ENCODE results near the gene RET. TPM values are rescaled to one million over a fixed set of nuclear protein-coding genes. Genes with fewer than 3 reads are reported as not detected.

The RET gene
- total RNA-seq, 1 experiment from 2014 or later, result 81.1 TPM

- TF ChIP-seq REST (IDR thresholded peaks at IDR 0.05; ENCODE audit: insufficient read depth in 1 of 2, low read depth in 2 of 2, low read length in 1 of 2) (no peak), TCF7L2 (IDR thresholded peaks at IDR 0.05; ENCODE audit: low read depth, low read length) (no peak), CTCF (IDR thresholded peaks at IDR 0.05) (no peak), POLR2AphosphoS5 (IDR thresholded peaks at IDR 0.05; ENCODE audit: low read depth, low read length) (no peak), SIN3A (IDR thresholded peaks at IDR 0.05; ENCODE audit: borderline replicate concordance, insufficient read depth, low read depth, low read length) (no peak)
- Histone ChIP-seq H3K4me3 (ENCODE audit: low read depth in 2 of 2, low read length in 2 of 2) (no peak overlapping the region), H3K27me3 (ENCODE audit: control insufficient read depth, insufficient read depth, low read length) (0 out of 2 replicates have a peak, but pooled peaks cover 3% of the 10 kb centered on the region), H3K27ac (ENCODE audit: low read length) (no peak overlapping the region), H3K4me1 (ENCODE audit: control insufficient read depth, insufficient read depth, low read length) (peaks cover 10% of the 10 kb centered on the region), H3K9me3 (ENCODE audit: control insufficient read depth, insufficient read depth, low read depth, low read length) (peaks cover 7% of the 10 kb centered on the region; the same call in 1 of the 2 replicates), H3K36me3 (ENCODE audit: control insufficient read depth, insufficient read depth, low read length) (no peaks in the 10 kb centered on the region)
- DNase-seq (ENCODE audit: low read depth, low spot score) (no peak), ATAC-seq (no peak; the same call in none of the 2 replicates)
- no TSS peak for BruUV-seq (replicated peaks)
- intact Hi-C loops (cut with micrococcal nuclease; ENCODE audit: unreplicated experiment) (no loop called here), in situ Hi-C loops (cut with HindIII; ENCODE audit: low pct_unique_long_range_greater_than_20kb, low sequenced_read_pairs) (no loop called here)
- CTCF ChIA-PET, result no interaction called here
- POLR2A ChIA-PET, result no interaction called here
These were observed 48.7 kb upstream of the RET start for GRCh38 chr10:43028143-43028542.

GRCh38 chr10:43029043-43029442 is 47.8 kb upstream of the RET start:
- Histone ChIP-seq H3K27ac (ENCODE audit: low read length) (no peak overlapping the region), H3K36me3 (ENCODE audit: control insufficient read depth, insufficient read depth, low read length) (no peaks in the 10 kb centered on the region), H3K4me3 (ENCODE audit: low read depth in 2 of 2, low read length in 2 of 2) (no peak overlapping the region), H3K4me1 (ENCODE audit: control insufficient read depth, insufficient read depth, low read length) (peaks cover 10% of the 10 kb centered on the region), H3K27me3 (ENCODE audit: control insufficient read depth, insufficient read depth, low read length) (0 out of 2 replicates have a peak, but pooled peaks cover 3% of the 10 kb centered on the region), H3K9me3 (ENCODE audit: control insufficient read depth, insufficient read depth, low read depth, low read length) (peaks cover 10% of the 10 kb centered on the region; the same call in 1 of the 2 replicates)
- no peak for ATAC-seq
- BruUV-seq (replicated peaks), result no TSS peak
- ChIA-PET POLR2A (no interaction called here), CTCF (no interaction called here)
- intact Hi-C loops (cut with micrococcal nuclease; ENCODE audit: unreplicated experiment) (no loop called here), in situ Hi-C loops (cut with HindIII; ENCODE audit: low pct_unique_long_range_greater_than_20kb, low sequenced_read_pairs) (no loop called here)
- DNase-seq (ENCODE audit: low read depth, low spot score), result no peak
- TF ChIP-seq REST (IDR thresholded peaks at IDR 0.05; ENCODE audit: insufficient read depth in 1 of 2, low read depth in 2 of 2, low read length in 1 of 2) (no peak), TCF7L2 (IDR thresholded peaks at IDR 0.05; ENCODE audit: low read depth, low read length) (no peak), CTCF (IDR thresholded peaks at IDR 0.05) (no peak), SIN3A (IDR thresholded peaks at IDR 0.05; ENCODE audit: borderline replicate concordance, insufficient read depth, low read depth, low read length) (no peak), POLR2AphosphoS5 (IDR thresholded peaks at IDR 0.05; ENCODE audit: low read depth, low read length) (no peak)

Data from Panc1 (cell line).